Endothelial cell of umbilical vein (primary cell): Measurements from ENCODE around the gene PNKP. TPM values are rescaled to one million over a fixed set of nuclear protein-coding genes. Genes with fewer than 3 reads are reported as not detected.

ENCODE experiments used
- BruUV-seq: library from RNA; stranded (reverse); fragments of 400-500 nt; replicated peaks from 2 replicates; lab custom pipeline; 2021; lab: Mats Ljungman, UMichigan
- CTCF ChIA-PET: fragments of 300-600, 350-600 bp; sonication (Branson Sonifier 250); formaldehyde crosslinking; loops from one replicate; lab custom pipeline; 2021; ENCODE audit warnings: antibody characterized with exemption, inconsistent platforms; lab: Charles Lee
- POLR2A ChIA-PET: fragments of 300-600, 350-600 bp; sonication (Branson Sonifier 250); formaldehyde crosslinking; loops from one replicate; lab custom pipeline; 2021; ENCODE audit warnings: antibody characterized with exemption, inconsistent platforms; lab: Charles Lee
- DNase-seq: peaks from one replicate; pipeline ENCODE4 v3.0.0-alpha.2; 2011; ENCODE audit warnings: low read depth, low spot score
- FAIRE-seq: peaks from 2 replicates; lab custom pipeline; 2011; peaks lifted over from hg19 to GRCh38; lab: Jason Lieb, UNC
- H2AFZ ChIP-seq: 2 replicates; pipeline ENCODE4 v1.6.0; 2012; ENCODE audit warnings: low read depth, low read length, control low read depth, inconsistent platforms
- H3K27ac ChIP-seq: 2 replicates; pipeline ENCODE4 v1.5.1; 2011; ENCODE audit warnings: low read depth, mild to moderate bottlenecking, control low read depth, low read length, moderate library complexity; ENCODE audit not compliant: insufficient read depth
- H3K27me3 ChIP-seq, 2 experiments: 2 replicates each; pipeline versions ENCODE4 v1.6.0 to v1.6.1; 2011; ENCODE audit warnings: low read length in 2 of 2, mixed read lengths in 1 of 2; ENCODE audit not compliant: control insufficient read depth in 2 of 2, insufficient read depth in 2 of 2
- H3K36me3 ChIP-seq, 2 experiments: 2 replicates in 1 of 2; 3 replicates in 1 of 2; pipeline ENCODE4 v1.5.1; 2011; ENCODE audit warnings: low read length in 2 of 2, mild to moderate bottlenecking in 1 of 2, moderate library complexity in 1 of 2; ENCODE audit not compliant: control insufficient read depth in 2 of 2, insufficient read depth in 2 of 2; ENCODE audit errors: extremely low read depth in 1 of 2
- H3K4me1 ChIP-seq: 3 replicates; pipeline ENCODE4 v1.5.1; 2011; ENCODE audit warnings: mild to moderate bottlenecking, low read length; ENCODE audit not compliant: control insufficient read depth, insufficient read depth; ENCODE audit errors: extremely low read depth
- H3K4me2 ChIP-seq: 2 replicates; pipeline ENCODE4 v1.6.1; 2011; ENCODE audit warnings: low read length, control low read depth, mixed read lengths; ENCODE audit not compliant: insufficient read depth
- H3K4me3 ChIP-seq, 3 experiments: fragments of 200-600 bp in 1 of 3; sonication (generic), shearing (Covaris generic) in 1 of 3; replicated peaks in 1 of 3; 2 replicates each; pipeline ENCODE4 v1.5.1; 2011 to 2016; ENCODE audit warnings: control low read depth in 3 of 3, low read length in 3 of 3, mild to moderate bottlenecking in 2 of 3, inconsistent platforms in 1 of 3, low read depth in 1 of 3, moderate library complexity in 1 of 3; ENCODE audit not compliant: insufficient read depth in 1 of 3
- H3K79me2 ChIP-seq: 2 replicates; pipeline ENCODE4 v1.6.0; 2012; ENCODE audit warnings: low read length, inconsistent platforms; ENCODE audit not compliant: control insufficient read depth, insufficient read depth
- H3K9ac ChIP-seq: replicated peaks from 2 replicates; pipeline ENCODE3; 2011; ENCODE audit warnings: low read length, control low read depth; ENCODE audit not compliant: insufficient read depth; ENCODE audit errors: extremely low read depth
- H3K9me1 ChIP-seq: replicated peaks from 3 replicates; pipeline ENCODE4 v1.6.0; 2011; ENCODE audit warnings: mild to moderate bottlenecking, low read length; ENCODE audit not compliant: control insufficient read depth, insufficient read depth; ENCODE audit errors: extremely low read depth
- H3K9me3 ChIP-seq: replicated peaks from 2 replicates; pipeline ENCODE4 v1.5.1; 2012; ENCODE audit warnings: low read length, inconsistent platforms; ENCODE audit not compliant: control insufficient read depth, insufficient read depth
- H4K20me1 ChIP-seq: replicated peaks from 2 replicates; pipeline ENCODE3; 2011; ENCODE audit warnings: mild to moderate bottlenecking, low read length; ENCODE audit not compliant: control insufficient read depth, insufficient read depth; ENCODE audit errors: extremely low read depth
- EZH2 ChIP-seq: IDR thresholded peaks from 2 replicates; pipeline ENCODE4 v1.6.1; 2012; ENCODE audit warnings: borderline replicate concordance, low read depth, mild to moderate bottlenecking, moderate library complexity, low read length, inconsistent platforms; ENCODE audit not compliant: severe bottlenecking
- JUN ChIP-seq: IDR thresholded peaks from 2 replicates; pipeline ENCODE4 v1.6.1; 2011; ENCODE audit warnings: borderline replicate concordance, low read depth; ENCODE audit not compliant: insufficient read length, insufficient read depth
- MAX ChIP-seq: IDR thresholded peaks from 2 replicates; pipeline ENCODE4 v1.6.1; 2011; ENCODE audit not compliant: insufficient read depth, insufficient read length
- POLR2AphosphoS5 ChIP-seq: IDR thresholded peaks from 2 replicates; pipeline ENCODE4 v1.6.1; 2012; ENCODE audit warnings: low read depth, mild to moderate bottlenecking, control low read depth, low read length, moderate library complexity; ENCODE audit not compliant: insufficient read depth
- dilution Hi-C: fragments of 300-500 bp; cut with MboI; formaldehyde crosslinking; loops from one replicate; pipeline ENCODE4 v1.15.0; 2019; ENCODE audit warnings: low sequenced_read_pairs; ENCODE audit not compliant: extremely low pct_ligation_motif_present
- intact Hi-C: fragments of 100-400 bp; cut with micrococcal nuclease; formaldehyde crosslinking; loops from one replicate; pipeline ENCODE4 v1.10.0; 2022
- microRNA-seq: library from miRNA; unstranded; fragments of <30 nt; microRNA quantifications from one replicate; pipeline ENCODE4 v1.2.0, GENCODE V29; 2021; ENCODE audit warnings: borderline number of aligned reads, borderline replicate concordance
- polyA plus RNA-seq, 4 experiments: library from polyadenylated mRNA; depleted of rRNA in 3 of 4; stranded (reverse) in 3 of 4; unstranded in 1 of 4; fragments of >200 nt; gene quantifications; 2 replicates each; pipeline versions ENCODE4 v1.2.1 to v1.2.3, GENCODE V29; 2011 to 2012; ENCODE audit warnings: missing spikeins in 1 of 4
- small RNA-seq: library from RNA; depleted of rRNA; stranded (forward); fragments of <200 nt; gene quantifications from one replicate; pipeline ENCODE3, GENCODE V24; 2012; ENCODE audit warnings: low replicate concordance, low read depth; ENCODE audit not compliant: insufficient read depth, insufficient read length
- total RNA-seq: library from RNA; stranded (reverse); gene quantifications from 2 replicates; pipeline ENCODE4 v1.2.3, GENCODE V29; 2021

PNKP gene
- total and polyA plus RNA-seq, 2 donors (not counting 3 experiments of a cell fraction or from before 2014, with no cell fraction given): 39.4 to 112 TPM

GRCh38 chr19:49811328-49811727 lies 56.0 kb downstream of the PNKP start:
- dilution Hi-C loops (no loop called here), intact Hi-C loops (no loop called here)
- TF ChIP-seq JUN (no peak), POLR2AphosphoS5 (no peak), MAX (no peak), EZH2 (no peak)
- Histone ChIP-seq H3K4me3 (no peak overlapping the region), H3K4me1 (peaks cover 20% of the 10 kb centered on the region), H3K9ac (no peak overlapping the region), H3K9me1 (no peaks in the 10 kb centered on the region), H2AFZ (no peak overlapping the region), H4K20me1 (no peaks in the 10 kb centered on the region), H3K4me2 (no peak overlapping the region), H3K36me3 (no peaks in the 10 kb centered on the region), H3K9me3 (no peaks in the 10 kb centered on the region), H3K79me2 (no peaks in the 10 kb centered on the region), H3K27me3 (no peaks in the 10 kb centered on the region), H3K27ac (no peak overlapping the region)
- BruUV-seq: no TSS peak
- FAIRE-seq: peak; percentile 18
- DNase-seq: no peak
- CTCF ChIA-PET: no interaction called here
- POLR2A ChIA-PET: no interaction called here

Small RNA genes within 50 kb of the gene (microRNA-seq; reads per million reads assigned to microRNA genes)
- 2.3 reads per million for gene MIR4749
- not detected for gene MIR4750
- not detected for gene MIR6800

Small RNA genes within 50 kb of the gene (small RNA-seq; reads per million reads assigned to genes)
- not detected for gene MIR4749

Other genes with a start within 250 kb of the PNKP start
- gene RRAS, start 227.4 kb downstream of the PNKP start, total RNA-seq: 84.8 and 89.5 TPM in 2 replicates
- gene RRAS, start 227.4 kb downstream of the PNKP start, polyA plus RNA-seq: 250 and 329 TPM in 2 replicates
- gene SCAF1, start 225.4 kb downstream of the PNKP start, total RNA-seq: 75.8 and 83.8 TPM in 2 replicates
- gene SCAF1, start 225.4 kb downstream of the PNKP start, polyA plus RNA-seq: 9.6 and 13.3 TPM in 2 replicates
- 73.5 and 79.1 TPM in 2 replicates for gene IRF3, start 201.7 kb downstream of the PNKP start, total RNA-seq
- gene IRF3, start 201.7 kb downstream of the PNKP start, polyA plus RNA-seq: 64.8 and 92.1 TPM in 2 replicates
- gene BCL2L12, start 201.6 kb downstream of the PNKP start, total RNA-seq: 52.4 and 58.5 TPM in 2 replicates
- 49.8 and 62.2 TPM in 2 replicates for gene BCL2L12, start 201.6 kb downstream of the PNKP start, polyA plus RNA-seq
- gene PRMT1, start 190.3 kb downstream of the PNKP start, total RNA-seq: 234 and 242 TPM in 2 replicates
- gene PRMT1, start 190.3 kb downstream of the PNKP start, polyA plus RNA-seq: 542 and 599 TPM in 2 replicates
- 3.3 and 4.4 TPM in 2 replicates for gene ADM5, start 178.0 kb downstream of the PNKP start, total RNA-seq
- gene ADM5, start 178.0 kb downstream of the PNKP start, polyA plus RNA-seq: 3.3 and 4.5 TPM in 2 replicates
- 24.7 and 45.7 TPM in 2 replicates for gene CPT1C, start 176.5 kb downstream of the PNKP start, total RNA-seq
- 80.8 and 88.3 TPM in 2 replicates for gene CPT1C, start 176.5 kb downstream of the PNKP start, polyA plus RNA-seq
- not detected in 2 replicates for gene TSKS, start 104.3 kb downstream of the PNKP start, total RNA-seq
- gene TSKS, start 104.3 kb downstream of the PNKP start, polyA plus RNA-seq: 0.03 TPM in 1 of 2 replicates, not detected in the other
- gene AP2A1, start 100.6 kb downstream of the PNKP start, total RNA-seq: 108 TPM in 2 replicates
- 113 and 114 TPM in 2 replicates for gene AP2A1, start 100.6 kb downstream of the PNKP start, polyA plus RNA-seq
- gene FUZ, start 54.3 kb downstream of the PNKP start, total RNA-seq: 14.0 and 15.3 TPM in 2 replicates
- 12.3 and 14.5 TPM in 2 replicates for gene FUZ, start 54.3 kb downstream of the PNKP start, polyA plus RNA-seq
- gene MED25, start 49.3 kb downstream of the PNKP start, total RNA-seq: 55.8 and 62.9 TPM in 2 replicates
- 28.3 and 31.7 TPM in 2 replicates for gene MED25, start 49.3 kb downstream of the PNKP start, polyA plus RNA-seq
- 184 and 187 TPM in 2 replicates for gene PTOV1, start 16.4 kb downstream of the PNKP start, total RNA-seq
- 116 and 125 TPM in 2 replicates for gene PTOV1, start 16.4 kb downstream of the PNKP start, polyA plus RNA-seq
- gene AKT1S1, start 9.8 kb upstream of the PNKP start, total RNA-seq: 61.9 and 64.2 TPM in 2 replicates
- 68.3 and 76.8 TPM in 2 replicates for gene AKT1S1, start 9.8 kb upstream of the PNKP start, polyA plus RNA-seq
- 36.1 and 39.3 TPM in 2 replicates for gene TBC1D17, start 10.1 kb upstream of the PNKP start, total RNA-seq
- 34.2 and 37.4 TPM in 2 replicates for gene TBC1D17, start 10.1 kb upstream of the PNKP start, polyA plus RNA-seq
- gene IL4I1, start 29.3 kb upstream of the PNKP start, total RNA-seq: 5.6 and 9.1 TPM in 2 replicates
- gene IL4I1, start 29.3 kb upstream of the PNKP start, polyA plus RNA-seq: 5.0 and 7.4 TPM in 2 replicates
- 38.0 and 46.0 TPM in 2 replicates for gene ATF5, start 61.6 kb upstream of the PNKP start, total RNA-seq
- gene ATF5, start 61.6 kb upstream of the PNKP start, polyA plus RNA-seq: 23.2 and 30.4 TPM in 2 replicates
- gene NUP62, start 61.9 kb upstream of the PNKP start, total RNA-seq: 83.2 and 93.7 TPM in 2 replicates
- gene NUP62, start 61.9 kb upstream of the PNKP start, polyA plus RNA-seq: 28.8 and 32.0 TPM in 2 replicates
- gene SIGLEC11, start 93.6 kb upstream of the PNKP start, total RNA-seq: not detected in 2 replicates
- gene SIGLEC11, start 93.6 kb upstream of the PNKP start, polyA plus RNA-seq: not detected in 2 replicates
- gene VRK3, start 157.8 kb upstream of the PNKP start, total RNA-seq: 36.0 and 37.4 TPM in 2 replicates
- 14.6 and 20.4 TPM in 2 replicates for gene VRK3, start 157.8 kb upstream of the PNKP start, polyA plus RNA-seq
- 8.1 and 8.7 TPM in 2 replicates for gene ZNF473, start 158.4 kb upstream of the PNKP start, total RNA-seq
- 3.0 and 3.8 TPM in 2 replicates for gene ZNF473, start 158.4 kb upstream of the PNKP start, polyA plus RNA-seq